Activated CD8-positive, alpha-beta T cell treated with anti-CD3 and anti-CD28 coated beads for 36 hours (primary cell): Measurements from ENCODE around the gene PPFIBP1. TPM values are rescaled to one million over a fixed set of nuclear protein-coding genes. Genes with fewer than 3 reads are reported as not detected.

Experiments used
- ATAC-seq: fragments of 200-7000 bp; cut with Tn5 transposase; one replicate; pipeline ENCODE4 v1.10.0; 2021; ENCODE audit warnings: mild to moderate bottlenecking, moderate library complexity
- CTCF ChIA-PET: fragments of 350-600 bp; sonication (Branson Sonifier 250); formaldehyde crosslinking; loops from one replicate; lab custom pipeline; 2021; ENCODE audit warnings: antibody characterized with exemption; lab: Charles Lee
- POLR2A ChIA-PET: fragments of 350-600 bp; sonication (Branson Sonifier 250); formaldehyde crosslinking; loops from one replicate; lab custom pipeline; 2021; ENCODE audit warnings: antibody characterized with exemption; lab: Charles Lee
- DNase-seq: peaks from one replicate; pipeline ENCODE4 v3.0.0-alpha.2; 2020
- H3K27ac Mint-ChIP-seq: one replicate; pipeline ENCODE4 v1.8.0; 2021; ENCODE audit warnings: mild to moderate bottlenecking, mixed read lengths
- H3K27me3 Mint-ChIP-seq: one replicate; pipeline ENCODE4 v1.8.0; 2021; ENCODE audit warnings: mixed read lengths
- H3K36me3 Mint-ChIP-seq: one replicate; pipeline ENCODE4 v1.8.0; 2021; ENCODE audit warnings: low read depth, mixed read lengths
- H3K4me1 Mint-ChIP-seq: one replicate; pipeline ENCODE4 v1.8.0; 2021; ENCODE audit warnings: low read depth, mixed read lengths
- H3K4me3 Mint-ChIP-seq: one replicate; pipeline ENCODE4 v1.8.0; 2021; ENCODE audit warnings: mild to moderate bottlenecking, moderate library complexity, mixed read lengths
- H3K9me3 Mint-ChIP-seq: one replicate; pipeline ENCODE4 v1.8.0; 2021; ENCODE audit warnings: mixed read lengths
- intact Hi-C: fragments of 100-400 bp; cut with micrococcal nuclease; formaldehyde crosslinking; loops from one replicate; pipeline ENCODE4 v1.10.0; 2022
- total RNA-seq, 2 experiments: library from RNA; stranded (reverse); gene quantifications; one replicate each; pipeline ENCODE4 v1.2.3, GENCODE V29; 2021
- TF ChIP-seq, protein P1 (sequence below): fragments of 200-600 bp; IDR thresholded peaks from one replicate; pipeline ENCODE4 v1.8.0; 2022; ENCODE audit warnings: antibody characterized with exemption, mild to moderate bottlenecking

PPFIBP1 gene
- total RNA-seq, 2 experiments from 2014 or later = 6.6 to 8.8 TPM

DNA sequence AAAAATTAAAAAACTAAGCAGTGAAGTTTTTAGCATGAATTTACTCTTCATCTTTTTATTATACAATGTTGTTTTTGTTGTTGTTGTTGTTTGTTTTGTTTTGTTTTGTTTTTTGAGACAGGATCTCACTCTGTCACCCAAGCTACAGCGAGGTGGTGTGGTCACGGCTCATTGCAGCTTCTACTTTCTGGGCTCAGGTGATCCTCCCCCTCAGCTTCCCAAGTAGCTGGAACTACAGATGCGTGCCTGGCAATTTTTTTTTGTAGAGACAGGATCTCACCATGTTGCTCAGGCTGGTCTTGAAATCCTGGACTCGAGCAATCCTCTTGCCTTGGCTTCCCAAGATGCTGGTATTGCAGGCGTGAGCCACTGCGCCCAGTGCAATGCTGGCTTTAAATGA is 11.3 kb downstream of the PPFIBP1 start:
- Mint-ChIP-seq H3K9me3 (no peaks in the 10 kb centered on the region), H3K27me3 (no peaks in the 10 kb centered on the region), H3K4me3 (no peak overlapping the region), H3K4me1 (peaks cover 33% of the 10 kb centered on the region), H3K36me3 (no peaks in the 10 kb centered on the region), H3K27ac (no peak overlapping the region)
- intact Hi-C loops = loop anchor here (2.0 kb wide), 1 partner anchor 13 kb away; no protein-coding TSS in a partner anchor
- ATAC-seq (no peak), DNase-seq (no peak)
- ChIA-PET CTCF (interaction anchor here (1.4 kb wide), 1 partner anchor 101 kb away, joined by 3 read pairs; no protein-coding TSS in a partner anchor), POLR2A (interaction anchor here (1.1 kb wide), 1 partner anchor 12 kb away, joined by 4 read pairs; no protein-coding TSS in a partner anchor)
- TF ChIP-seq, protein P1, sequence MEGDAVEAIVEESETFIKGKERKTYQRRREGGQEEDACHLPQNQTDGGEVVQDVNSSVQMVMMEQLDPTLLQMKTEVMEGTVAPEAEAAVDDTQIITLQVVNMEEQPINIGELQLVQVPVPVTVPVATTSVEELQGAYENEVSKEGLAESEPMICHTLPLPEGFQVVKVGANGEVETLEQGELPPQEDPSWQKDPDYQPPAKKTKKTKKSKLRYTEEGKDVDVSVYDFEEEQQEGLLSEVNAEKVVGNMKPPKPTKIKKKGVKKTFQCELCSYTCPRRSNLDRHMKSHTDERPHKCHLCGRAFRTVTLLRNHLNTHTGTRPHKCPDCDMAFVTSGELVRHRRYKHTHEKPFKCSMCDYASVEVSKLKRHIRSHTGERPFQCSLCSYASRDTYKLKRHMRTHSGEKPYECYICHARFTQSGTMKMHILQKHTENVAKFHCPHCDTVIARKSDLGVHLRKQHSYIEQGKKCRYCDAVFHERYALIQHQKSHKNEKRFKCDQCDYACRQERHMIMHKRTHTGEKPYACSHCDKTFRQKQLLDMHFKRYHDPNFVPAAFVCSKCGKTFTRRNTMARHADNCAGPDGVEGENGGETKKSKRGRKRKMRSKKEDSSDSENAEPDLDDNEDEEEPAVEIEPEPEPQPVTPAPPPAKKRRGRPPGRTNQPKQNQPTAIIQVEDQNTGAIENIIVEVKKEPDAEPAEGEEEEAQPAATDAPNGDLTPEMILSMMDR = no peak

DNA sequence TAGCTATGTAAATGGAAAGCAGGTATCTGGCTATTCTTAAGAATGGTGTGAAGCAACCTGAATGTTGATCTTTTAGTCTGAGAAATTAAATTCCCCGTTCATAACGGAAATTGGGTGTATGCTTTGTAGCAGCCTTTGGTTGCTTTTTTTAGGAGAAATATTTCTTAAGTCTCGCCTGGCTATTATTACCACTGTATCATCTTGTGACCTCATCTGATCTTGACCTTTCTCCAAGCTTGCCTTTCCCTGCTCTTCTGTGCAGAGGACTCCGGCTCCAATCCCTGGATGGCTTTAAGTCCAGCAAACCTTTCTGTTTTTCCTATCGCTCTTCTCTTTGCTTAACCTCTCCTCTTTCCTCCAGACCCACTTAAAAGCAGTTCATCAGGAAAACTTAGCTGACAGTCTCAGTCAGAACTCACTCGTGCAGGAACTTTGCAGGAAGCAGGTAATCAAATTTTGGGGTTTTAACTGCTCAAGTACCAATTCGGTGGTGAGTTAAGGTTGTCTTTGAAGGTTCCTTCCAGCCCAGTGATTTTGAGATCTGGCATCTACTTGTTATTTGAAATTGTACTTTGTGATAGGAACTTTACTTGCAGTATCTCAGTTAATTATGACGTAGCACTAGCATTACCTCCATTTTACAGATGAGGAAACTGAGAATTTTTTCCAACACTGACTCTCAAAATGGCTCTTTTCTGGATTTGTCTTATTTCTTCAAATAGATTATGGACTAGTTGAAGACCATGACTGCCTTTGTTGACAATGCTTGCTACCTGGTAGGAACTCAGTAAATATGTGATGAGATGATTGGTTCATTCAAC is 14.1 kb downstream of the PPFIBP1 start:
- Mint-ChIP-seq H3K4me3 (no peak overlapping the region), H3K27ac (no peak overlapping the region), H3K36me3 (no peaks in the 10 kb centered on the region), H3K4me1 (peaks cover 29% of the 10 kb centered on the region), H3K27me3 (no peaks in the 10 kb centered on the region), H3K9me3 (no peaks in the 10 kb centered on the region)
- intact Hi-C loops = no loop called here
- CTCF ChIA-PET = interaction anchor here (1.4 to 1.5 kb wide), 2 partner anchors 18 to 115 kb away, joined by 3 to 4 read pairs; no protein-coding TSS in a partner anchor
- POLR2A ChIA-PET = no interaction called here
- ATAC-seq (no peak), DNase-seq (no peak)
- TF ChIP-seq, protein P1 = no peak

DNA sequence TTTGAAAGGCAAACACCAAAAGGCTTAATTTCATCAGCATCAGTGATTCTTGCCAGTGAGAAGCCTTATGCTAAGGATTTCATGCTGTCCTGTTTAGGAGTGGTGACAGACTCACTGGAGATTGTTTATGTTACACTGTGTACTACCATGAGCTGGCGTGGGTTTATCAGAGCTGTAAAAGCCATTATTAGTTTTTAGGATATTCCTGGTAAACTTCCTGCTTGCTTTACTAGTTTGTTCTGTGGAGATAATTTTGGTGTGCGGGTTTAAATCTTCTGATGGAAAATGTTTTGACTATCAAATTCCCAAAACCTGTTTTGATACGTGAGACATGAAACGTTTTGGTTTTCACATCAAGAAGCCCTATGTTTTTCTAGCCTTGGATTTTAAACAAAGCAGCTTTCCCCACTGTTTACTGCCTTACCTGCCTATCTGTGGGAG is 15.2 kb downstream of the PPFIBP1 start:
- intact Hi-C loops = no loop called here
- Mint-ChIP-seq H3K4me1 (peaks cover 20% of the 10 kb centered on the region), H3K27ac (no peak overlapping the region), H3K4me3 (no peak overlapping the region), H3K36me3 (no peaks in the 10 kb centered on the region), H3K27me3 (peaks cover 1% of the 10 kb centered on the region), H3K9me3 (no peaks in the 10 kb centered on the region)
- TF ChIP-seq, protein P1 = no peak
- ATAC-seq = no peak
- no peak for DNase-seq
- ChIA-PET POLR2A (no interaction called here), CTCF (interaction anchor here (1.1 to 1.5 kb wide), 2 partner anchors 37 to 113 kb away, joined by 3 to 4 read pairs; no protein-coding TSS in a partner anchor)

DNA sequence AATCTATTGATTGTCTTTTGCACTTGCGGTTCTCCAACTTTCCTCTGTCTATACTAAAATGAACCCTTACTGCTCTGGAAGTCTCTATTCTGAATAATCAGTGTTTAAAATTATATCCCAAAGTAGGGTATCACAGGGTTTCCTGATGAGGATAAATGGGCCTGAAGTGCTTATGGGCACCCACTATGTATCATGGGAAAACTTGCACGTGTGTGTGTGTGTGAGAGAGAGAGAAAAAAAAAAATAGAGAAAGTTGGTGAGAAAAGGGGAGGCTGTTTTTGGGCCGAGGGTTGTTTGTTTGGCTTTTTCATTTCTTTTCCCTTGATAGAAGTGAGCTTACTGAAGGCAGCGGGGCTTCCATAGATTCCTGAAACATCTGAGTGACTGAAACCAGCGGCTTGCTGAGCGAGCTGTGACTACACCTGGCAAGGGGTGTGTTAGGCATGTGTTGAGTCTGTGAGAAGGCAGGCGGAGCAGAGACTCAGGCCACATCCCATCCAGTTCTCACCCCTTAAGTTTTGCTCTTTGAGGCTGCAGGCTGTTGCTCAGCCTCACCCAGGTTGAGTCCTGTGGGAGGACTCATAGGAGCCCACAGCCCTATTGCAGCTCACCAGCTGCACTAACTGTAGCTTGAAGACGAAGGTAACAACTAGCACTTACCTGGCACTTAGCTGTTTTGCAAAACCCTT is 17.2 kb downstream of the PPFIBP1 start:
- no peak overlapping the region for H3K4me3 Mint-ChIP-seq
- peaks cover 2% of the 10 kb centered on the region for H3K36me3 Mint-ChIP-seq
- TF ChIP-seq, protein P1 = no peak
- H3K27ac Mint-ChIP-seq = no peak overlapping the region
- no peaks in the 10 kb centered on the region for H3K9me3 Mint-ChIP-seq
- peaks cover 9% of the 10 kb centered on the region for H3K27me3 Mint-ChIP-seq
- POLR2A ChIA-PET = no interaction called here
- ATAC-seq (no peak), DNase-seq (no peak)
- CTCF ChIA-PET = interaction anchor here (1.1 to 2.5 kb wide), 3 partner anchors 10 to 157 kb away, joined by 3 to 8 read pairs (median 6); no protein-coding TSS in a partner anchor
- intact Hi-C loops = no loop called here
- peaks cover 5% of the 10 kb centered on the region for H3K4me1 Mint-ChIP-seq
